Hepatocyte (in vitro differentiated cells): ENCODE data around the gene NR3C2.

ENCODE experiments used
- CTCF ChIP-seq: fragments of 200-600 bp; sonication (generic); IDR thresholded peaks from 2 replicates; pipeline ENCODE4 v1.5.1; 2016; ENCODE audit warnings: antibody characterized with exemption, mild to moderate bottlenecking; ENCODE audit not compliant: poor library complexity
- EZH2 ChIP-seq: fragments of 200-600 bp; sonication (generic); IDR thresholded peaks from 2 replicates; pipeline ENCODE4 v1.6.1; 2016; ENCODE audit warnings: antibody characterized with exemption, mild to moderate bottlenecking, borderline replicate concordance

- TF ChIP-seq CTCF (no peak), EZH2 (no peak)
Observed at GRCh38 chr4:148245015-148245414, 197.2 kb downstream of the NR3C2 start.
